Activated naive CD8-positive, alpha-beta T cell (primary cell): ENCODE data around the gene TRAPPC3.

Experiments used
- H3K27ac Mint-ChIP-seq: one replicate; pipeline ENCODE4 v1.8.0; 2021; ENCODE audit warnings: mixed read lengths
- H3K27me3 Mint-ChIP-seq: one replicate; pipeline ENCODE4 v1.8.0; 2021; ENCODE audit warnings: mixed read lengths
- H3K36me3 Mint-ChIP-seq: one replicate; pipeline ENCODE4 v1.8.0; 2021; ENCODE audit warnings: mixed read lengths
- H3K4me1 Mint-ChIP-seq: one replicate; pipeline ENCODE4 v1.8.0; 2021; ENCODE audit warnings: low read depth, mixed read lengths
- H3K4me3 Mint-ChIP-seq: one replicate; pipeline ENCODE4 v1.8.0; 2021; ENCODE audit warnings: mild to moderate bottlenecking, mixed read lengths
- H3K9me3 Mint-ChIP-seq: one replicate; pipeline ENCODE4 v1.8.0; 2021; ENCODE audit warnings: low read depth, mixed read lengths

TRAPPC3 gene

DNA sequence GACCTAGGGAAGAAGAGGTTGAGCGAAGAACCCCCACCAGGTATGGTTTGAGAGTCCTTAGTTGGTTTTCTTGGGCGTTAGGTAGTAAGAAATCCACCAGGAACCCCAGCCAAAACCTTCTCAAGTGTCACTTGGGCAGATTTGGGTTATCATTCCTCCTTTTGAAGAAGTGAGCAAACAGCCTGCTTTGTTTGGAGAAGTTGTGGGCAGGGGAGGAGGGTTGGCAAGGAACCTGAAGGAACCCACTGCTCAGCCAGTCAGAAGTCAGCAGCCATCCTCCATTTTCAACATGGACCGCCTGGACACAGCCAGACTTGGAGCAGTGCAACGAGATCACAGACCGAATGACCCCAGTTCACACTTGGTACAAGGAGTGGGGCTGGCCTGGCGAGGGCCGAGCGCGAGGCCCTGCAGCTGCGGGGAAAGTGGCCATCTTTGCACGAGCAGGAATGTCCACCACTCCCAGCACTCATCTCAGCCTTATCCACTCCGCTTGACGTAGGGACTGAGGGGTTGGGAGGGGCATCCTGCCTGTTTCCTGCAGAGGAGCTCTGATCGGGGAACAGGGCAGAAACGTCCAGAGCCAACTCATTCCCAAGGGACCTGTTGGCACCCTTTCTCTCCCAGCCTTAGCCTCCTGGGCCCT lies 53.4 kb downstream of the TRAPPC3 start:
- Mint-ChIP-seq H3K9me3 (no peaks in the 10 kb centered on the region), H3K36me3 (no peaks in the 10 kb centered on the region), H3K4me3 (no peak overlapping the region), H3K27ac (no peak overlapping the region), H3K27me3 (no peaks in the 10 kb centered on the region), H3K4me1 (peaks cover 5% of the 10 kb centered on the region)

DNA sequence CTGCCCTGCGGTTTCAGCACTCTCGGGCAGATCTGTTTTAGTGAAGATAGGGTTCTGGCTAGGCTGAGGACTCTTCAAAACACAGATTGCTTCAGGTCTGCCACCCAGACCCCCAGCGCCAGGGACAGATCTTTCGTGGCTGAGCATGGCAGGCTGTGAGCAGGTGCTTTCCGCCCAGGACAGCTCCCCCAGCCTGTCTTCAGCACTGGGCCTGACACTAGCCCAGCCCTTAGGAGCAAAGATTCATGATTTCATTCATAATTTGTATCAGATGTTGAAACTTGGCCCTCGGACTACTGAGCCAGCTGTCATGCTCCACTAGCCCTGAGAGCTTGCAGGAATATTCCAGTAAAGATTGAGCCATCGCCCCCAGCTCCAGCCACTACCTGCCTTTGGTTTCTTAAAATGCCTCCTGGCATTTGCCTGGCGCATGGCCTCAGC lies 54.6 kb downstream of the TRAPPC3 start:
- H3K4me1 Mint-ChIP-seq = peaks cover 11% of the 10 kb centered on the region
- no peaks in the 10 kb centered on the region for H3K27me3 Mint-ChIP-seq
- H3K36me3 Mint-ChIP-seq = peaks cover under 1% of the 10 kb centered on the region
- H3K9me3 Mint-ChIP-seq = no peaks in the 10 kb centered on the region
- no peak overlapping the region for H3K4me3 Mint-ChIP-seq
- no peak overlapping the region for H3K27ac Mint-ChIP-seq

DNA sequence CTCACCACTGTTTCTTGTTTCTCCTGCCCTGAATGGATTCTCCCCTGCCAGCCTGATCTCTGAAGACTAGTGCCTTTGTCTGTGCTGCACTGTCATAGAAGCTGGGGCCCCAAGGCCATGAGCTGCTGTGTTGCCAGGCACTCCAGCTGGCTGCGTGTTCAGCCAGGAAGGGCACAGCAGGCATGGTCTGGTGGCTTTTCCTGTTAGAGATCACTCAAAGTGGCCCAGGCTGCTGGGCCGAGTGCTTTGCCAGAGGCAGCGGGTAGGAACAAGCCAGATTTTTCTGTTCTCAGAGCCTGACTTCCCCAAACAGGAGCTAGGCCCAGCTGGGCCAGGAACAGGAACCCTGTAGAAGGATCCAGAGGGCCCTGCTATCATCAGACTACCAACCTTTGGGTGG lies 55.4 kb downstream of the TRAPPC3 start:
- Mint-ChIP-seq H3K4me1 (peaks cover 16% of the 10 kb centered on the region), H3K27me3 (no peaks in the 10 kb centered on the region), H3K9me3 (no peaks in the 10 kb centered on the region), H3K4me3 (no peak overlapping the region), H3K27ac (no peak overlapping the region), H3K36me3 (peaks cover 2% of the 10 kb centered on the region)

DNA sequence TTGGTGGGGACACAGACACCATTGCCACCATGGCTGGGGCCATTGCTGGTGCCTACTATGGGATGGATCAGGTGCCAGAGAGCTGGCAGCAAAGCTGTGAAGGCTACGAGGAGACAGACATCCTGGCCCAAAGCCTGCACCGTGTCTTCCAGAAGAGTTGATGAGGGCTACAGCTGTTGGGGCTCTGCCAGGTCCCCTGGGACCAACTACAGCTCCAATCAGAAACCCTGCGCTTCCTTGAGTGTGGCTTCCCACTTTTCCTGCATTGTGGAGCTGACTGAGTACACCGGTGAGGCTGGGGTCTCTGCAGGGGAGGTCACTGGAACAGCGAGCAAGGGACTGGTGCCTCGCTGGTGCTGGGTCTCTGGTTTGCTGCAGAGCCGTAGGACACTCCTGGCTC lies 56.1 kb downstream of the TRAPPC3 start:
- Mint-ChIP-seq H3K27ac (no peak overlapping the region), H3K27me3 (no peaks in the 10 kb centered on the region), H3K4me3 (no peak overlapping the region), H3K36me3 (peaks cover 2% of the 10 kb centered on the region), H3K4me1 (peaks cover 16% of the 10 kb centered on the region), H3K9me3 (no peaks in the 10 kb centered on the region)

DNA sequence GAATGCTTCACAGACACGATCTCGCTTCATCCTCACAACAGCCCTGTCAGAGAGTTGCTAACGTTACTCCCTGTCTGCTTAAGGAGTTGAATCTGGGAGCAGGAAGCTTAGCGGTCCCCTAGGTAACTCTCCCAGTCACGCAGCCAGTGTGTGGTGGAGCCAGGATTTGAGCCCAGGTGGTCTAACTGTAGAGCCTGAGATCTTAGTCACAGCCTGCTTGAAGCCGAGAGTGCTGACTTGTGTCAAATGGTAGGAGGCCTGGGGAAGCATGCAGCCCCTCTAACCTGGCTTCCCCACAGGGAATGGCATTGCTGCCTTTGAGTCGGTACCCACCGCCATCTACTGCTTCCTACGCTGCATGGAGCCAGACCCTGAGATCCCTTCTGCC lies 56.5 kb downstream of the TRAPPC3 start:
- H3K9me3 Mint-ChIP-seq = no peaks in the 10 kb centered on the region
- peaks cover 17% of the 10 kb centered on the region for H3K4me1 Mint-ChIP-seq
- H3K36me3 Mint-ChIP-seq = peaks cover 2% of the 10 kb centered on the region
- H3K27me3 Mint-ChIP-seq = no peaks in the 10 kb centered on the region
- H3K4me3 Mint-ChIP-seq = no peak overlapping the region
- H3K27ac Mint-ChIP-seq = no peak overlapping the region

DNA sequence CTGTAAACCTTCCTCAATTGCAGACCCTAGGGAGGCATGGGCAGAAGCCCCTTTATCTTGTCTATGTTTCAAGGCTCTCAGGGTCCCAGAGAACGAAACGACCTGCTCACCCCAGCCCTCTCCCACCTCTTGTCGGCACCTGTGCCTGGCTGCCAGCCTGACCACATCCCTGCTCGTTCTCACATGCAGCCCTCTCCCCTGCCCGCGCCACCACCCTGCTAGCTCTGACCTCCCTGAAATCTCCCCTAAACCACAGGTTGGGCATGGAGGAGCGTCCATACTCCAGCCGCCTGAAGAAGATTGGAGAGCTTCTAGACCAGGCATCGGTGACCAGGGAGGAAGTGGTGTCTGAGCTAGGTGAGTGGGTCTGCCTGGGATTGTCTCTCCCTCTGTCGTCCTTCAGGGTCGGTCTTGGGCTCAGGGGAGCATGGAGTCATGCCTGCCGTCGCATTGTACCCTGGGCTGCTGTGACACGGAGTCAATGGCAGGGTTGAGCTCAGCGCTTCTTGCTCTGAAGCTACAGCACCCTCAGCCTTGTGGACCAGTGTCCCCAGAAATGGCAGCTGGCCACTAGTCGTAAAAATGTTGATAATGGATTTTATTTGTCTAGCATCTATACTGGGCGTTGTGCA lies 57.0 kb downstream of the TRAPPC3 start:
- H3K27me3 Mint-ChIP-seq = no peaks in the 10 kb centered on the region
- H3K4me1 Mint-ChIP-seq = peaks cover 17% of the 10 kb centered on the region
- H3K36me3 Mint-ChIP-seq = peaks cover 2% of the 10 kb centered on the region
- no peaks in the 10 kb centered on the region for H3K9me3 Mint-ChIP-seq
- no peak overlapping the region for H3K4me3 Mint-ChIP-seq
- no peak overlapping the region for H3K27ac Mint-ChIP-seq

DNA sequence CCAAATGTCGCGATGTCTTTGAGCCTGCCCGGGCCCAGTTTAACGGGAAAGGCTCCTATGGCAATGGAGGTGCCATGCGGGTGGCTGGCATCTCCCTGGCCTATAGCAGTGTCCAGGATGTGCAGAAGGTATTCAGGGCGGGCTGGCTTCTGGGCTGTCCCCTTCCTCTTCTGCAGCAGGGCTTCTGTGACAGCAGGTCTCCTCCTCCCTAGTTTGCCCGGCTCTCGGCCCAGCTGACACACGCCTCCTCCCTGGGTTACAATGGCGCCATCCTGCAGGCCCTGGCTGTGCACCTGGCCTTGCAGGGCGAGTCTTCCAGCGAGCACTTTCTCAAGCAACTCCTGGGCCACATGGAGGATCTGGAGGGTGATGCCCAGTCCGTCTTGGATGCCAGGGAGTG lies 57.6 kb downstream of the TRAPPC3 start:
- peak overlapping the region; percentile 55 for H3K4me3 Mint-ChIP-seq
- H3K4me1 Mint-ChIP-seq = peaks cover 17% of the 10 kb centered on the region
- H3K27me3 Mint-ChIP-seq = no peaks in the 10 kb centered on the region
- no peak overlapping the region for H3K27ac Mint-ChIP-seq
- H3K9me3 Mint-ChIP-seq = no peaks in the 10 kb centered on the region
- peaks cover 2% of the 10 kb centered on the region for H3K36me3 Mint-ChIP-seq

DNA sequence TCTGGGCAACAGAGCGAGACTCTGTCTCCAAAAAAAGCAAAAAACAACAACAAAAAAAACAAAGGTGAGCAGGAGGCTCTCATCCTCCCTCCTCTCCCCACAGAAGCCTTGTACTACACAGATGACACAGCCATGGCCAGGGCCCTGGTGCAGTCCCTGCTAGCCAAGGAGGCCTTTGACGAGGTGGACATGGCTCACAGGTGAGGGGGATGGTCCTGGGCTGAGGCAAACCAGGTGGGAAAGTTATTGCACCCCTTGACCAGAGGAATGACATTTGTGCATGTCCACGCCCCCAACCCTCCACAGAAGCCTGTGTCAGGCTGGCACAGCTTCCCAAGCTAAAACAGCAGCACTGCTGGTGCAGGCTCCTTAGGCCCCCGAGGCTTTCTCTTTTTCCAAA lies 58.1 kb downstream of the TRAPPC3 start:
- Mint-ChIP-seq H3K27ac (no peak overlapping the region), H3K4me1 (peaks cover 17% of the 10 kb centered on the region), H3K9me3 (no peaks in the 10 kb centered on the region), H3K27me3 (no peaks in the 10 kb centered on the region), H3K36me3 (peaks cover 2% of the 10 kb centered on the region), H3K4me3 (no peak overlapping the region)

DNA sequence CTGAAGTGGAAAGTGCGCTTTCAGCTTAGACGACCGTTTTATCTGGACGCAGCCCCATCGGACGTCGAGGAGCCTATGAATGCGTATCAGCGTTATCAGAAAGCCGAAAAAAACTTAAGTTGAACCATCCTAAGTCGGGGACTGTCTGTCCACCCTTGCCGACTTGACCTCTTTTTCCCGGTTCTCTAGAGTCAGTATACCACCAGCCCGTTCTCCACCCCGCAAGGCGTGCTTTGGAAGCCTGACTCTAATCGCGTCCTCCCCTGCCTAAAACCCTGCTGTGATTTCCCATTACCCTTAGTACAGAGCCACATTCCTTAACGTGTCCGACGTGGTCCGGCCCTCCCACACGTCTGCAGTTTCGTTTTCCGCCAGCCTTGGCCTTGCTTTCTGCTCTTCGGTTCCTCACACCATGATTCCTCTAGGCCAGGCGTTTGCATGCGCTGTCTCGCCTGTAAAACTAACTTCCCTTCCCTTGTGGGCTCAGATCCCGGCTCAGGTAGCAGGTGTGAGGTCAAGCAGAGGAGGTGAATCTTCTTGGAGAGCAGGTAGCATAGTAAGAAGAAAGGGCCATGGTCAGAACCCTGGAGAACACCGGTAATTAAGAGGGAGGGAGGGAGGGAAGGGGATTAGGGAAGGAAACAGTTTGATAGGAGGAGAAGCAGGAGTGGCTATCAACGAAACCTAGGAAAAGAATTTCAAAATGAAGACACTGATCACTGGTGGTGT lies 59.7 kb downstream of the TRAPPC3 start:
- H3K27ac Mint-ChIP-seq = peak overlapping the region; percentile 97
- peak overlapping the region; percentile 100 for H3K4me3 Mint-ChIP-seq
- H3K9me3 Mint-ChIP-seq = no peaks in the 10 kb centered on the region
- peaks cover 3% of the 10 kb centered on the region for H3K27me3 Mint-ChIP-seq
- peaks cover 2% of the 10 kb centered on the region for H3K36me3 Mint-ChIP-seq
- H3K4me1 Mint-ChIP-seq = peaks cover 17% of the 10 kb centered on the region

DNA sequence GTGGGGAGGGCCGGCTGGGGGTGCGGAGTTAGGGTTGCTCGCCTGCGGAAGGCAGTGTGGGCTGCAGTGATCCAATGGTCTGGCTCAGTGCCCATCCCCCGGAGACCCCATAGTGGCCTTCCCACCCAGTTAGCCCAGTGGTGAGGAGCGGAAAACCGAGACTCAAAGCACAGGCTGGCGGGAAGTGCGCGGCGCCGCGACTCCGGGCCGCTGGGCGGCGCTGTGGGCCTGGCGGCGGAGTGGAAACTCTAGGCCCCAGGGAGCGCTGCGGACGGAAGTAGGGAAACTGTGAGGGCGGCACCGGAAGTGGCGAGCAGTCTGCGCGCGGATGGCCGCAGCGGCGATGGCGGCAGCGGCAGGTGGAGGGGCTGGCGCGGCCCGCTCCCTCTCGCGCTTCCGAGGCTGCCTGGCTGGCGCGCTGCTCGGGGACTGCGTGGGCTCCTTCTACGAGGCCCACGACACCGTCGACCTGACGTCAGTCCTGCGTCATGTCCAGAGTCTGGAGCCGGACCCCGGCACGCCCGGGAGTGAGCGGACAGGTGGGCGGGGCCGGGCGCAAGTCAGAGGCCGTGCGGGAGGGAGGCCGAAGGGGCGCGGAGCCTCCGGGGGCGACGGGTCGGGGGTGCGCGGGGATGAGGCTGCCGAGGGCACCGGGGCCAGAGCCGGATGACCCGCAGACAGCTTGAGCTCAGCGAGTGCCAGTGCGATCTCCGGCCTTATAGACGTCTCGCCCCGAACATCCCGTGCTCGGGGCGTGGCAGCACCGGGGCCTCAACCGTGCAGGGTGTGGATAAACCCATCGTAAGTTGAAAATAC lies 60.5 kb downstream of the TRAPPC3 start, which contains the start of gene ADPRS:
ADPRS (plus strand) TSS at position 316 of the 816 bp plus-strand sequence; CDS start at position 329, 13 bp downstream.
- H3K27me3 Mint-ChIP-seq = peaks cover 3% of the 10 kb centered on the region
- H3K4me1 Mint-ChIP-seq = peaks cover 17% of the 10 kb centered on the region
- peaks cover 2% of the 10 kb centered on the region for H3K36me3 Mint-ChIP-seq
- peak within 1 kb of the TSS; percentile 97 for H3K27ac Mint-ChIP-seq
- H3K9me3 Mint-ChIP-seq = no peaks in the 10 kb centered on the region
- H3K4me3 Mint-ChIP-seq = peak within 1 kb of the TSS; percentile 100

DNA sequence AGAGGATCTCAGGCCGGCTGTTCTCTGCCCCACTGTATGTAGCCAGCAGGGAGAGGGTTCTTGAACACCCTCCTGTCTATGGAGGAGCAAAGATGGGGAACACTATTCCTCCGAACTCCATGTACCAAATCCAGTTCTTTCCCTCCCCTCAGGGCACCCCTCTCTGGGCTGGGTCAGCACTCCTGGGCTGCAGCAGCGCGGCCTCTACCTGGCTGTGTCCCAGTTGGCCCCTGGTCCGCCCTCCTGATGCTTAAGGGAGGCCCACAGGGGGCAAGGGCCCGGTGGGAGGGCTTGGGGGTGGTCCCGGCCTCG lies 61.1 kb downstream of the TRAPPC3 start:
- Mint-ChIP-seq H3K27me3 (peaks cover 7% of the 10 kb centered on the region), H3K9me3 (no peaks in the 10 kb centered on the region), H3K36me3 (peaks cover 2% of the 10 kb centered on the region), H3K4me3 (peak overlapping the region; percentile 49), H3K27ac (no peak overlapping the region), H3K4me1 (peaks cover 17% of the 10 kb centered on the region)

DNA sequence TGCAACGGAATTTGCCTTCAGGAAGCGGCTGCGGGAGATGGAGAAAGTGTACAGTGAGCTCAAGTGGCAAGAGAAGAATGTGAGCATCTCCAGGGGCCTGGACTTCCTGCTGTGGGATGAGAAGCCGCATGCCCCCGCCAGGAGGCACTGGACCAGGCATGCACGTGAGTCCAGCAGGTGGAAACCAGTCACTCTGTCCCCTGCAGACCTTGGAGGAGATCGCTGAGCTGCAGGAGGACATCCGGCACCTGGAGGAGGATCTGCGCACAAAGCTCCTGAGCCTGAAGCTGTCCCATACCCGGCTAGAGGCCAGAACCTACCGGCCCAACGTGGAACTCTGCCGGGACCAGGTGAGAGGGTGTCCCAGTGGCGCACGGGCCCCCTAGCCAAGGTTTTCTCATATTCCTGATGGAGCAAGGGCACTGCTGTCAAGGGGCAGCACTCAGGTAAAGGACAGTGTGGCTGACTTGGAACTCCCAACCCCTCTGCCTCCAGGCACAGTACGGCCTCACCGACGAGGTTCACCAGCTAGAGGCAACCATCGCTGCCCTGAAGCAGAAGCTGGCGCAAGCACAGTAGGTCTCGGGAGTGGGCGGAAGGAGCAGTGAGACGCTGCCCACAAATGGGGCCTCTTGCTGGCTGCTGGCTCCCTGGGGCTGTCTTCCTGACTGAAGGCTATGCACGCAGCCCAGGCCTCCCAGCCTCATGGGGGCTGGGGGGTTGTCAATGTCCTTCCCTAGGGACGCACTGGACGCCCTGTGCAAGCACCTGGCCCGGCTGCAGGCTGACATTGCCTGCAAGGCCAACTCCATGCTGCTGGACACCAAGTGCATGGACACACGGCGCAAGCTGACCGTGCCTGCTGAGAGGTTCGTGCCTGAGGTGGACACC lies 61.8 kb downstream of the TRAPPC3 start:
- no peaks in the 10 kb centered on the region for H3K9me3 Mint-ChIP-seq
- H3K36me3 Mint-ChIP-seq = peaks cover 2% of the 10 kb centered on the region
- H3K4me1 Mint-ChIP-seq = peaks cover 17% of the 10 kb centered on the region
- H3K27ac Mint-ChIP-seq = peak overlapping the region; percentile 50
- H3K4me3 Mint-ChIP-seq = peak overlapping the region; percentile 72
- peaks cover 8% of the 10 kb centered on the region for H3K27me3 Mint-ChIP-seq
